Kidney capillary endothelial cell (primary cell): Measurements from ENCODE around the gene SEC11A.
A peak's percentile ranks its signal among the peaks of the same experiment; 100 is the strongest.
"Not testable (repeated sequence)": the region's sequence is repeated elsewhere in the genome, so short reads cannot be mapped to it uniquely, and the experiment has no call there.

Source experiments
- DNase-seq: peaks from one replicate; pipeline ENCODE4 v3.0.0-alpha.2; 2018; ENCODE audit warnings: low spot score

Gene SEC11A

GRCh38 chr15:84737005-84737404, 21.1 kb upstream of the SEC11A start:
- no peak for DNase-seq

GRCh38 chr15:84736375-84736774, 20.4 kb upstream of the SEC11A start:
- DNase-seq, result no peak

DNA sequence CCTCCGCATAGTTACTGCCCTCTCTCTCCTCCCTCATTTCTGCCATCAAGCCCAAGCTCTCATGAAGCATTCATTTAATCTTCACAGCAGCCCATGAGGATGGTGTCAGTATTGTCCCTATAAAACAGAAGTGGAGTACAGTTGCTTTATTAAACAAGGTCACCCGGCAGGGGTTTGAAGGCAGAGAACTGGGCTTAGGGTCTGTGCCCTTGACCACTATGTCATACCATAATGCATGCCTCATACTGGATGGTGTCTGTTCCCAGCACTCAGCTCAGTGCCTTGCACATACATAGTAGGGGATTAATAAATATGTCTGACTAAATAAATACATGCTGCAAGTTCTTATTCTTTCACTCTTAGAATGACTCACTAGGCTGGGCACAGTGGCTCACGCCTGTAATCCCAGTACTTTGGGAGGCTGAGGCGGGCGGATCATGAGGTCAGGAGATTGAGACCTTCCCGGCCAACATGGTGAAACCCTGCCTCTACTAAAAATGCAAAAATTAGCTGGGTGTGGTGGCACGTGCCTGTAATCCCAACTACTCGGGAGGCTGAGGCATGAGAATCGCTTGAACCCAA, 19.6 kb upstream of the SEC11A start:
- not testable (repeated sequence) for DNase-seq

DNA sequence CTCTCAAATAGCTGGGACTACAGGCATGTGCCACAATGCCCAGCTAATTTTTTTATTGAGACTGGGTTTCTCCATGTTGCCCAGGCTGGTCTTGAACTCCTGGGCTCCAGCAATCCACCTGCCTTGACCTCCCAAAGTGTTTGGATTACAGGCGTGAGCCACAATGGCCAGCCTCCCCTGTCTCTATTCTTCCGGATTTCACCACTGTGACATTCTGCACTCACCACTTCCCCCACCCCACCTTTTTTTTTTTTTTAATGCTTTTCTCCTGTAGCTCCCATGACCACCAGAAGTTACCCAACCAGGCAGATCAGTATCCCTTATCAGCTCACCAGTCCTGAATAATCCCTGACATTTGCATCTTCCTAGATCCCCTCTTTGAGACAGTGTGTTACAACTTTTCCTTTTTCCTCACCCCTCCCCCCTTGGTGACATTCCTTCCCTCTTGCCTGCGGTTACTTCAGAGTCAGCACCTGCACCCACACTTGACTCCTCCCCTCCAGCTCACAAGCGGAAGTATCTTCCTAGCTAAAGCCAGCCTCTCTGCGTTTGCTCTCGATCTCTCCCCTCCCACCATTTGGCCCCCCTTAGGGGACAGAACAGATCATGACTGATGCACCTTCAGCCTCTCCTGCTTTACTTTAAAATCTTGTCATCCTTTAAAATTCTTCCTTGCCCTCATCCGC, 19.0 kb upstream of the SEC11A start:
- DNase-seq, result no peak

GRCh38 chr15:84731774-84732173, 15.8 kb upstream of the SEC11A start:
- no peak for DNase-seq

GRCh38 chr15:84727429-84727828, 11.5 kb upstream of the SEC11A start:
- DNase-seq, result no peak

DNA sequence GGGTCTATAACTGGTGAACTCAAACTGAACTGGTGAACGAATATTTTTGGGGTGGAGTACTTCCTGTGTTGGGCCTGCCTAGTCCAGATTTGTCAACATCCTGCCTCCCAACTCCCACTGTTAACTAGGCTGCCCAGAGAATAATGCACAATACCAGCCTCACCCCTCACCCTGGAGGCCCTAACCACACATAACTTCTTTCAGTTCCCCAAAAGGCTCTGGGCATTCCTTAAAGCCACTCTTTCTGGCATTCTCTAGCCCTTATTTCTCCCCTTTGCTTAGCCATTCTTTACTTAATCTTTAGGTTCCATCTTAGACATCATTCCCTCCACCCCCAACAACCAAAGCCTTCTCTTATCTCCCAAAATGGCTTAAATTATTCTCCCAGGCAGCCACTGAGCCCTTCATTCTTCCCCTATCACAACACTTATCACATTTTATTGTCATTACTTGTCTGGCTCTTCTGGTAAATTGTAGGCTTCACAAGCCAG, 9.1 kb upstream of the SEC11A start:
- peak; percentile 71 for DNase-seq

- DNase-seq, result no peak
Observed at GRCh38 chr15:84722628-84723027, 6.7 kb upstream of the SEC11A start.

GRCh38 chr15:84721371-84721770, 5.4 kb upstream of the SEC11A start:
- DNase-seq, result no peak

DNA sequence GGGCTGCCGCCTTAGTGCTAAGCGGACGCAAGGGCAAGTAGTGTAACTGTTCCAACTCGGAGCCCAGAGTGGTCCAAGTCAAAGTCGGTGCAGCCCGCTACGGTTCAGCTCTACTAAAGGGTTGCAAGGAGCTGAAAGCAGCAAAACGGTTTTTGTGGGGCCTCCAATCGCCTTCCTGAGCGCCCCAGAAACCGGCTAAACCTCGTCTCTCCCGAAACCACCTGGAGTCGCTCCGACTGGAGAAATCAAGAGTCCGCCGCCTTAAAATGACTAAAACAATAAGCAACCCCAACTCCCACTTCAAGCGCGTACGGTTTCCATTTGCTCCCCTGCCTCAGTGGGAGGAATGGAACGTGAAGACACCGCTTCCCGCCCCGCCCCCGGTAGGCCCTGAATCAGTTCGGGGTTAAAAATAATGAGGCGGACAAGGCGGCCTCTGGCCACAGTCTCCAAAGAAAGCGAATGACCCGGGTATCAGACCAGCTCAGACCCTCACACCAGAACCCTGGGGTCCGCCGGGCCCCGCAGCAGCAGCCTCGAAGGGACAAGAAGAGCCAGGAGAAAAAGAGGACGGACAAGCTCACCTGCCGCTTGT, 401 bp downstream of the SEC11A start:
- no peak for DNase-seq

DNA sequence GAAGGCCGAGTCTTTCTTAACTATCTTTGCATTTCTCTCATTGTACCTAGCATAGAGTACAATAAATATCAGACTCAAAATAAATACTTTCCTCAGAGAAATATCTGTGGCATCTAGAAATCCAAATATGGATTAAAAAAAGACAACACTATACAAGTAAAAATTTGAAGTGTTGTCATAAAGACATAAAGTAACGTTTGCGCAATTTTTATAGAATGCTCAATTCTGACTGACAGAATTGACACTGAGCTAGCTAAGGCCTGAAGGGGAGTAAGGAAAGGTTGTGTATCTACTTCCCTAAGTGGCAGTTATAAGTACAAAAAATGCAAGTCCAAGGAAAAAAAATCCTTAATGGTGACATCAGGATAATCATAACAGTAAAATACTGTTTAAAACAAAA, 1.1 kb downstream of the SEC11A start:
- no peak for DNase-seq

DNA sequence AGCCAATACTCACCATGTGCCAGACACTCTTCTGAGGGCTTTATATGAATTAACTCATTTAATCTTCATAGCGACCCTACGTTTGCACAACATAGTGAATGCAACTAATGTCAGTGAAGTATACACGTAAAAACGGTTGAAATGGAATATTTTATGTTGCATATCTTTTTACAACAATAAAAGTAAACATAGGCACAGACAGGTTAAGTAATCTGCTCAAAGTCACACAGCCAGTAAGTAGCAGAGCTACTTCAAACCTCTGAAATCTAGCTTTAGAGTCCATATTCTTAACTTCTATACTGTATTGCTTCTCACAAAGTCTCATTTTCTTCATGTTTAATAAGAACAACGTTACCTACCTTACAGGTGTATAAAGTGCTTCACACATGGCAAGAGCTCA, 1.6 kb downstream of the SEC11A start:
- DNase-seq, result no peak

GRCh38 chr15:84703808-84704207, 12.1 kb downstream of the SEC11A start:
- no peak for DNase-seq

GRCh38 chr15:84702961-84703482, 12.9 kb downstream of the SEC11A start:
- no peak for DNase-seq

DNA sequence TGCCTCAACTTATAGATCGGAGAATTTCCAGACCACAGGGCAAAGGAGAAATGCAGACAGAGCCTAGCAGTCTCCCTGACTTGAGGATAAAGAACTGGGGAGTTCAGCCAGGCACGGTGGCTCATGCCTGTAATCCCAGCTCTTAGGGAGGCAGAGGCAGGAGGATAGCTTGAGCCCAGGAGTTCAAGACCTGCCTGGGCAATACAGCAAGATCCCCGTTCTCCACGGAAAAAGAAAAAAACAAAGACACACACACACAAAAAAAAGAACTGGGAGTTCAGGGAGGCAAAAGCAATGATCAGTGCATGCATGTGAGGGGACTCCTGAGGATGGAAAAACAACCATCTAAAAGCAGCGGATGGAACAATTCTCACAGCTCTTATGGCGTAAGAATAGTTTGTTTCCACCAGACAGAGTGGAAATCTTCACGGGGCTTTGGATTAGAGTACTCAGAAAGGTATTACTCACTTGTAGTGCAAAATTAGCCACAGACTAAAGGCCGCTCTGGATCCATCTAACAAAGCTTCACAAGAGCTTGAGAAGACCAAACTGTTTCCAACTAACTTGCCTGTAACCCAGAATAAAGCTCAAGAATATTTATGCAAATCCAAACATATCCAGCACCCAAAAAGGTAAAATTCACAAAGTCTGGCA, 16.3 kb downstream of the SEC11A start:
- no peak for DNase-seq

DNA sequence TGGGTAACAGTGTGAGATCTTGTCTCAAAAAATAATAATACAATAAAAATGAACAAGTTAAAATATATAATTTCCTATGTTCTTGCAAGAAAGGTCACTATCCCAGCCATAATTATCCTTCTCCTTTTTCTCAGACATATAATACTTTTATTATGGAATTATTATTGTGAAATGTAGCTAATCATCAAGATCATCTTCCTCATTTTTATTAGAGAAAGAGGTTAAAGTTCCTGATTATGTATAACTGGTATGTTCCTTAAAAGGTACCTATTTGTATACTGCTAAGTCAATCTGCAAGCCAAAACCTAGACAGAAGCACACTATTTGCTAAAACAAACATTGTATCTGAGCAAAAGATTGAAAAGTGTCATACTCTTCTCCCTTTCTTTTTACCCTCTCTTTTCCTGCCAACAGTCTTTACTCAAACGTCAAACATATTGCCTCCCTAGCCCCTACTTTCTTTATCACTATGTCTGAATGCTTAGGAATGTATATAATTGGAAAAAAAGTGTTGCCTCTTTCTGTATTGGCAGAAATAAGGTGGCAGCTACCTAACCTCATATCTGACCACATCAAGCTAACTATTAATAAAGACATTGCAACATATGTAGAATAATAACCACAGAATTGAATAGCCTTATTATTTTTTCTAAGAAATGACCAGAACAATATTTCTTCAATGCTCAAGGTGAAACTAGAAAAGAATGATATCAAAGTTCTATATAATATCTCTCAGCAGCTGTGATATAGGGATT, 18.5 kb downstream of the SEC11A start:
- DNase-seq, result no peak

DNA sequence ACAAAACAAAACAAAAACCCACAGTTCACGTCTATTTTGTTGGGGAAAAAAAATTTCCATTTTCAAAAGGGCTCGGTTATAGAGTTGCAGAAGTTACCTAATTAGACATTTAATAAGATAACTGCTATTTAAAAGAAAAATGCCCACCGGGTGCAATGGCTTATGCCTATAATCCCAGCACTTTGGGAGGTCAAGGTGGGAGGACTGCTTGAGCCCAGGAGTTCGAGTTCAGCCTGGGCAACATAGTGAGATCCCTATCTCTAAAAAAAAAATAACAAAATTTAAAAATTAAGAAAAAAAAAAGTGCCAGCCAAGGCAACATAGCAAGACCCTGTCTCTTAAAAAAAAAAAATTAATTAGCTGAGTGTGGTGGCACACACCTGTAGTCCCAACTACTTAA, 19.2 kb downstream of the SEC11A start:
- no peak for DNase-seq

DNA sequence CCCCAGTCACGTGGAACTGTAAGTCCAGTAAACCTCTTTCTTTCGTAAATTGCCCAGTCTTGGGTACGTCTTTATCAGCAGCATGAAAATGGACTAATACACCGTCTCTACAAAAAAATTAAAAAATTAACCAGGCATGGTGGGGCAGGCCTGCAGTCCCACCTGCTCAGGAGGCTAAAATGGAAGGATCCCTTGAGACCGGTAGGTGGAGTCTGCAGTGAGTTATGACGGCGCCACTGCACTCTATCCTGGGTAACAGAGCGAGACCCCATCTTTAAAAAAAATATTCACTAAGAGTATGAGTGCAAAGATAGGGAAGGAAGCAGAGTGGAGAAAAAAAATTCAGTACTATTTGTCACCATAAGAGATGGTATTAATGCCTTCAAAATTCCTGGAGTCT, 25.6 kb downstream of the SEC11A start:
- no peak for DNase-seq

- no peak for DNase-seq
Observed at GRCh38 chr15:84689858-84690257, 26.1 kb downstream of the SEC11A start.

DNA sequence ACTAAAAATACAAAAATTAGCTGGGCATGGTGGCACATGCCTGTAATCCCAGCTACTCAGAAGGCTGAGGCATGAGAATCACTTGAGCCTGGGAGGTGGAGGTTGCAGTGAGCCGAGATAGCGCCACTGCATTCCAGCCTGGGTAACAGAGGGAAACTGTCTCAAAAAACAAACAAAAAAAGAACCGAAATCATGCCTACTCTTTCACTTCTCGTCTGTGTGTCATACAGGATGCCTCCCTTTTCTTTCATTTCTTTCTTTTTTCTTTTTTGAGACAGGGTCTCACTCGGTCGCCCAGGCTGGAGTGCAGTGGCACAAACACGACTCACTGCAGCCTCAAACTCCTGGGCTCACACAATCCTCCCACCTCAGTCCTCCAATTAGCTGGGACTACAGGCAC, 29.5 kb downstream of the SEC11A start:
- DNase-seq, result not testable (repeated sequence)

- DNase-seq, result no peak
Observed at GRCh38 chr15:84685304-84685703, 30.6 kb downstream of the SEC11A start.

DNA sequence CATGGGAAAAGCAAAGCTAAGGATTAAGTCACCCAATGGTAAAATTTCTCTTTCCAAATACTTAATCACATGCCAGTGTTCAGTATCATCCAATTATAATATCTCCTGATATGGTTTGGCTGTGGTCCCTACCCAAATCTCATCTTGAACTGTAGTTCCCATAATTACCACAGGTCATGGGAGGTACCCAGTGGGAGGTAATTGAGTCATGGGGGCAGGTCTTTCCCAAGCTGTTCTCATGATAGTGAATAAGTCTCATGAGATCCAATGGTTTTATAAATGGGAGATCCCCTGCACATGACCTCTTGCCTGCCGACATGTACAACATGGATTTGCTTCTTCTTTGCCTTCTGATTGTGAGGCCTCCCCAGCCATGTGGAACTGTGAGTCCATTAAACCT, 31.8 kb downstream of the SEC11A start:
- DNase-seq, result no peak
